GM10847 (cell line): ENCODE data around the gene FBXW4.

Experiments
- POLR2A ChIP-seq: IDR thresholded peaks from 2 replicates; pipeline ENCODE4 v1.6.1; 2011; ENCODE audit not compliant: insufficient read length; ENCODE audit errors: extremely low read depth

Gene FBXW4

GRCh38 chr10:101682172-101682825 is 12.7 kb downstream of the FBXW4 start:
- TF ChIP-seq POLR2A, result no peak

- no peak for TF ChIP-seq POLR2A
Observed at GRCh38 chr10:101676565-101676964, 18.4 kb downstream of the FBXW4 start.

GRCh38 chr10:101675115-101675514 is 19.9 kb downstream of the FBXW4 start:
- no peak for TF ChIP-seq POLR2A

GRCh38 chr10:101672536-101672935 is 22.4 kb downstream of the FBXW4 start:
- TF ChIP-seq POLR2A, result no peak

GRCh38 chr10:101671453-101671852 is 23.5 kb downstream of the FBXW4 start:
- no peak for TF ChIP-seq POLR2A

GRCh38 chr10:101670635-101671034 is 24.3 kb downstream of the FBXW4 start:
- TF ChIP-seq POLR2A, result no peak

- no peak for TF ChIP-seq POLR2A
Observed at GRCh38 chr10:101669181-101669580, 25.8 kb downstream of the FBXW4 start.

GRCh38 chr10:101668566-101668965 is 26.4 kb downstream of the FBXW4 start:
- no peak for TF ChIP-seq POLR2A

- no peak for TF ChIP-seq POLR2A
Observed at GRCh38 chr10:101666083-101666482, 28.9 kb downstream of the FBXW4 start.

GRCh38 chr10:101663097-101663496 is 31.9 kb downstream of the FBXW4 start:
- no peak for TF ChIP-seq POLR2A

GRCh38 chr10:101660256-101660655 is 34.7 kb downstream of the FBXW4 start:
- no peak for TF ChIP-seq POLR2A

GRCh38 chr10:101658975-101659374 is 36.0 kb downstream of the FBXW4 start:
- no peak for TF ChIP-seq POLR2A

GRCh38 chr10:101656890-101657289 is 38.1 kb downstream of the FBXW4 start:
- TF ChIP-seq POLR2A, result no peak

- TF ChIP-seq POLR2A, result no peak
Observed at GRCh38 chr10:101655570-101655969, 39.4 kb downstream of the FBXW4 start.

- no peak for TF ChIP-seq POLR2A
Observed at GRCh38 chr10:101653536-101653935, 41.4 kb downstream of the FBXW4 start.

- no peak for TF ChIP-seq POLR2A
Observed at GRCh38 chr10:101651336-101651735, 43.6 kb downstream of the FBXW4 start.

GRCh38 chr10:101650863-101651262 is 44.1 kb downstream of the FBXW4 start:
- no peak for TF ChIP-seq POLR2A
